Spleen (tissue), 11 donors: ENCODE data around the gene VSIG2. TPM values are rescaled to one million over a fixed set of nuclear protein-coding genes. Genes with fewer than 3 reads are reported as not detected.
A peak's percentile ranks its signal among the peaks of the same experiment; 100 is the strongest.

Experiments used
- DNase-seq: peaks from one replicate; pipeline ENCODE4 v3.0.0-alpha.2; 2020
- H3K27ac ChIP-seq, 8 donors: fragments of 200-600 bp; sonication (generic) in 7 of 8; 1 replicate in 4 of 8; 2 replicates in 4 of 8; pipeline versions ENCODE4 v1.5.0 to v1.8.0; 2016 to 2021; ENCODE audit warnings: inconsistent platforms in 4 of 8, mild to moderate bottlenecking in 4 of 8, moderate library complexity in 1 of 8
- H3K27me3 ChIP-seq, 7 donors: fragments of 200-600 bp; sonication (generic) in 6 of 7; replicated peaks in 1 of 7; 1 replicate in 4 of 7; 2 replicates in 3 of 7; pipeline versions ENCODE4 v1.5.0 to v1.8.0; 2016 to 2021; ENCODE audit warnings: inconsistent platforms in 3 of 7, mild to moderate bottlenecking in 1 of 7
- H3K36me3 ChIP-seq, 6 donors: fragments of 200-600 bp; sonication (generic) in 5 of 6; 1 replicate in 4 of 6; 2 replicates in 2 of 6; pipeline versions ENCODE4 v1.5.0 to v1.8.0; 2016 to 2021; ENCODE audit warnings: inconsistent platforms in 2 of 6
- H3K4me1 ChIP-seq, 6 donors: fragments of 200-600 bp; sonication (generic) in 5 of 6; 1 replicate in 3 of 6; 2 replicates in 3 of 6; pipeline versions ENCODE4 v1.5.0 to v1.8.0; 2016 to 2021; ENCODE audit warnings: inconsistent platforms in 3 of 6
- H3K4me3 ChIP-seq, 8 donors: fragments of 200-600 bp; sonication (generic) in 7 of 8; 1 replicate in 4 of 8; 2 replicates in 4 of 8; pipeline versions ENCODE4 v1.5.0 to v1.8.0; 2016 to 2021; ENCODE audit warnings: inconsistent platforms in 4 of 8, mild to moderate bottlenecking in 4 of 8, moderate library complexity in 2 of 8
- H3K9me3 ChIP-seq, 8 donors: fragments of 200-600 bp; sonication (generic) in 7 of 8; 1 replicate in 4 of 8; 2 replicates in 4 of 8; pipeline versions ENCODE4 v1.5.0 to v1.8.0; 2016 to 2021; ENCODE audit warnings: inconsistent platforms in 4 of 8
- POLR2A ChIP-seq, 3 donors: fragments of 450-650 bp; IDR thresholded peaks; one replicate each; pipeline ENCODE4 v1.5.1; 2017; ENCODE audit warnings: antibody characterized with exemption in 3 of 3, mild to moderate bottlenecking in 1 of 3
- POLR2AphosphoS5 ChIP-seq, 3 donors: sonication (generic); formaldehyde crosslinking; IDR thresholded peaks; one replicate each; pipeline ENCODE4 v1.5.1; 2017; ENCODE audit warnings: antibody characterized with exemption in 3 of 3
- WGBS, 5 donors: extraction: QIAGEN DNeasy Blood & Tissue Kit in 3 of 5; methylation state at CpG; one replicate each; pipeline versions ENCODE4 v1.1.5 to v1.1.7; 2013 to 2018; 5-methylcytosine and 5-hydroxymethylcytosine counted together
- intact Hi-C: fragments of 100-400 bp; cut with DNase I; formaldehyde crosslinking; loops from one replicate; pipeline ENCODE4 v1.15.0; 2023; ENCODE audit warnings: low total_unique reads
- polyA plus RNA-seq, 3 donors: library from polyadenylated mRNA; stranded (reverse); fragments of 200-250 nt; gene quantifications; one replicate each; pipeline ENCODE4 v1.2.1, GENCODE V29; 2013
- total RNA-seq, 7 donors: library from RNA; depleted of rRNA in 3 of 7; stranded (reverse); fragments of >200 nt in 3 of 7; fragmentation: NEBNext Ultra II Directional in 4 of 7; extraction: Animal tissue kit (Norgen Biotek cat#: 25700) in 4 of 7; gene quantifications; one replicate each; pipeline versions ENCODE4 v1.1.0 to v1.2.1, GENCODE V29; 2016 to 2021
- TF ChIP-seq, protein P1 (sequence below), 11 experiments: fragments of 200-600 bp in 7 of 11; fragments of 450-650 bp in 4 of 11; sonication (generic) in 4 of 11; IDR thresholded peaks in 8 of 11; conservative IDR thresholded peaks in 3 of 11; 1 replicate in 7 of 11; 2 replicates in 4 of 11; pipeline versions ENCODE4 v1.4.0 to v1.8.0; 2016 to 2021; ENCODE audit warnings: antibody characterized with exemption in 11 of 11, inconsistent platforms in 4 of 11, mild to moderate bottlenecking in 1 of 11
- donor health status: healthy with polysubstance abuse.
- donor health status: DM: no; HTN: no; CAD: no; lungs with moderate emphysema.
- donor health status: DM: no; HTN: no; CAD: no.
- donor health status: Bipolar disorder and iron deficiency.
- donor health status: healthy.
- donor health status: DM: no; HTN: no; CAD: no.
- donor health status: DM: yes; HTN: yes; CAD: no.

Gene VSIG2
- total and polyA plus RNA-seq, 10 donors: 0.43 to 2.1 (median 1.2) TPM; not detected in 3

DNA sequence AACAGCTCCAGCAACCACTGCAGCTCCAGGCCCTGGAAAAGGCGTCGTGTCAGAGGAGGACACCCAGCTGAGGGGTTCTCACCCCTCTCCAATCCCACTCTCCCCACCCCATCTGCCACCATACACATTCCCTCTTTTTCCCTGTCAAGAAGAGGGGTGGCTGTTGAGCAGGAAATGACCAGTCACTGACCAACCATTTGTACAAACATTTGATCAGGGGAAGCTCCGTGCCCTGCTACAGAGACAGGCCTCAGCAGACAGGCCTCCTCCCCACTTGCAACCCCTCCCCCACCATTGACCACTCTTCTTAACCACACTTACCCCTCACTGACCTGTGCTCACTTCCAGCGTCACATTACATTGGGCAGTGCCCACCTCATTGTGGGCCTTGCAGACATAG, 2.3 kb upstream of the VSIG2 start:
- H3K4me1 ChIP-seq: peaks cover 9 to 64% (median 38%) of the 10 kb centered on the region in 6 donors
- no peaks in the 10 kb centered on the region for H3K36me3 ChIP-seq
- H3K27me3 ChIP-seq: peaks cover 0 to 29% (median 6%) of the 10 kb centered on the region in 7 donors

DNA sequence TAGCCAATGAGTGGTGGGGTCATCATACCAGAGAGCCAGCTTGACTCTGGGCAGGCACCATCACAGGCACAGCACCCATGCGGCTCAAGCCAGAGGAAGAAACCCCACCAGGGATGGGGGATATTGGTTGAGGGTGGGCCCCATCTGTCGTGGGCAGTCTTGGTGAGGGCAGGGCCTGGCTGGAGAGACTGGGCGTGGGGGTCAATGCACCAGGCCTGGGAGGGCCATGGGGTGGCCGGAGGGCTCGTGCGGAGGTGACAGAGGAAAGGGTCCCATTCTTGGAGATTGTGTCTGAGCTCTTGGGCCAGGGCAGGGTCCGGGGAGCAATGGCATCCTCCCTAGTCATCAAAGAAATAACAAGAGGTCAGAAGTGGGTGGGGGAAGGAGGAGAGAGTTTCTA, 1.6 kb upstream of the VSIG2 start:
- intact Hi-C loops: no loop called here
- Histone ChIP-seq H3K4me3 (no peak overlapping the region), H3K36me3 (no peaks in the 10 kb centered on the region), H3K27ac (no peak overlapping the region), H3K27me3 (peaks cover 0 to 22% (median 0%) of the 10 kb centered on the region in 7 donors), H3K4me1 (peaks cover 3 to 64% (median 38%) of the 10 kb centered on the region in 6 donors), H3K9me3 (no peaks in the 10 kb centered on the region)
- 90 to 94% (median 92%) methylated on average over 7 of the region's 7 CpGs for WGBS, 5 donors
- TF ChIP-seq, protein P1, sequence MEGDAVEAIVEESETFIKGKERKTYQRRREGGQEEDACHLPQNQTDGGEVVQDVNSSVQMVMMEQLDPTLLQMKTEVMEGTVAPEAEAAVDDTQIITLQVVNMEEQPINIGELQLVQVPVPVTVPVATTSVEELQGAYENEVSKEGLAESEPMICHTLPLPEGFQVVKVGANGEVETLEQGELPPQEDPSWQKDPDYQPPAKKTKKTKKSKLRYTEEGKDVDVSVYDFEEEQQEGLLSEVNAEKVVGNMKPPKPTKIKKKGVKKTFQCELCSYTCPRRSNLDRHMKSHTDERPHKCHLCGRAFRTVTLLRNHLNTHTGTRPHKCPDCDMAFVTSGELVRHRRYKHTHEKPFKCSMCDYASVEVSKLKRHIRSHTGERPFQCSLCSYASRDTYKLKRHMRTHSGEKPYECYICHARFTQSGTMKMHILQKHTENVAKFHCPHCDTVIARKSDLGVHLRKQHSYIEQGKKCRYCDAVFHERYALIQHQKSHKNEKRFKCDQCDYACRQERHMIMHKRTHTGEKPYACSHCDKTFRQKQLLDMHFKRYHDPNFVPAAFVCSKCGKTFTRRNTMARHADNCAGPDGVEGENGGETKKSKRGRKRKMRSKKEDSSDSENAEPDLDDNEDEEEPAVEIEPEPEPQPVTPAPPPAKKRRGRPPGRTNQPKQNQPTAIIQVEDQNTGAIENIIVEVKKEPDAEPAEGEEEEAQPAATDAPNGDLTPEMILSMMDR (IDR thresholded peaks at IDR 0.05 in 8 of 11, conservative IDR thresholded peaks at IDR 0.05 in 3 of 11): no peak
- TF ChIP-seq POLR2A (IDR thresholded peaks at IDR 0.05) (no peak), POLR2AphosphoS5 (IDR thresholded peaks at IDR 0.05) (no peak)
- DNase-seq: no peak

More for the DNA sequence above, 2.3 kb upstream of the VSIG2 start:
- Histone ChIP-seq H3K9me3 (no peaks in the 10 kb centered on the region), H3K4me3 (no peak overlapping the region), H3K27ac (no peak overlapping the region)
- 83 to 95% (median 85%) methylated on average over 4 of the region's 4 CpGs for WGBS, 5 donors
- TF ChIP-seq POLR2AphosphoS5 (IDR thresholded peaks at IDR 0.05): no peak
- TF ChIP-seq POLR2A (IDR thresholded peaks at IDR 0.05): no peak
- TF ChIP-seq, protein P1 (IDR thresholded peaks at IDR 0.05 in 8 of 11, conservative IDR thresholded peaks at IDR 0.05 in 3 of 11): no peak
- intact Hi-C loops: no loop called here
- no peak for DNase-seq

DNA sequence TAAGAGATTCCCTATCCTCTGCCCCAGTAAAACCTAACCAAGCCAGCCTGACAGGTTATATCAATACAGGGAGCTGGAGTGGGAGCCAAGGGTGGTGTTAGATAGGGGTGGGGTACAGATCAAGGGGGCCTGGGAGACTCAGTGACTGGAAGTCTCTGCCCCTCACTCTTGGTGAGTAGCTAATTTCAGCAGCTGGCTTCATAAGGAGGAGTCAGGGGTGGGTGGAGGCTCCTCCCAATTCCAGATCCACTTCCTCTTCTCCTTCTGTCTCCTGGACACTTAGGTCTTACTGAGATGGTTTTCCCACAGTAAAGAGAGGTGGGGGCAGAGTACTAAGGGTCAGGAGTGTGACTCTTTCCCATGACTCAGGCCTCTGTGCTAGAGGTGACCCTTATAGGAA, 1.1 kb upstream of the VSIG2 start:
- Histone ChIP-seq H3K9me3 (no peaks in the 10 kb centered on the region), H3K36me3 (no peaks in the 10 kb centered on the region), H3K27ac (no peak overlapping the region), H3K4me3 (no peak overlapping the region), H3K4me1 (peaks cover 0 to 64% (median 38%) of the 10 kb centered on the region in 6 donors), H3K27me3 (peaks cover 0 to 18% (median 0%) of the 10 kb centered on the region in 7 donors)
- intact Hi-C loops: no loop called here
- no peak for TF ChIP-seq POLR2AphosphoS5 (IDR thresholded peaks at IDR 0.05)
- TF ChIP-seq, protein P1 (IDR thresholded peaks at IDR 0.05 in 8 of 11, conservative IDR thresholded peaks at IDR 0.05 in 3 of 11): no peak
- TF ChIP-seq POLR2A (IDR thresholded peaks at IDR 0.05): no peak
- DNase-seq: no peak

DNA sequence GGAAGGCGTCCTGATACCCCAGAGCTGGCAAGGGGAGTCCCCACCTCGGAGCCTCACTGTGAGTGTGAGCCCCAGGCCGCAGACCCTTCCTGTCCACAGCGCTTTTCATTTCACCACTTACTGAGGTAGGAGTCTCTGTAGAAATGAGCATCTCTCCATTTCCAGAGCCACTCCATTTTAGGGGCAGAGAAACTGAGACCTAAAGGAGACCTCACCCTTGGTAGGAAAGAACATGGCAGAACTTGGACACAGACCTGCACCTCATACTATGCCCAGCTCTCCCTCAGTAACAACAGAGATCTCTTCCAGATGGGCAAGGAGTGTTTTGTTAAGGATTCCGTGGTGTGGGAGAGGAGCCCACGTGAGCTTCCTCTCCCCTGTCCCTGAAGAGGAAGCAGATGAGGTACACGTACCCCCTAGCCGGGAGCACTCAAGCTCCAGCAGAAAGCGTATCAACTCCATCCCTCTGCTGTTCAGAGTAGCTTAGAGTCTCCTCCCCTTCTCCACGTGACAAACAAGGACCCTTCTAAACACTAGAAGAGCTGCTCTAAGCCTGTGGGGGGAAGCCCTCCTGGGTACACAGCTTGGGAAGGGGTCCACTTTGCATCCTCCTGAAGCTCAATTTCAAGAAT, 532 bp upstream of the VSIG2 start:
- Histone ChIP-seq H3K9me3 (no peaks in the 10 kb centered on the region), H3K36me3 (no peaks in the 10 kb centered on the region), H3K27me3 (peaks cover 0 to 14% (median 0%) of the 10 kb centered on the region in 7 donors), H3K4me1 (peaks cover 0 to 64% (median 38%) of the 10 kb centered on the region in 6 donors), H3K4me3 (no peak overlapping the region), H3K27ac (peak overlapping the region in 2 of 8 donors; percentile 44 to 48)
- 31 to 39% (median 37%) methylated on average over 10 of the region's 10 CpGs for WGBS, 5 donors
- TF ChIP-seq POLR2A (IDR thresholded peaks at IDR 0.05) (no peak), POLR2AphosphoS5 (IDR thresholded peaks at IDR 0.05) (no peak)
- TF ChIP-seq, protein P1 (IDR thresholded peaks at IDR 0.05 in 8 of 11, conservative IDR thresholded peaks at IDR 0.05 in 3 of 11): no peak
- DNase-seq: no peak
- intact Hi-C loops: no loop called here
